Measurements from ENCODE around the gene SPINK2.

Gene SPINK2

DNA sequence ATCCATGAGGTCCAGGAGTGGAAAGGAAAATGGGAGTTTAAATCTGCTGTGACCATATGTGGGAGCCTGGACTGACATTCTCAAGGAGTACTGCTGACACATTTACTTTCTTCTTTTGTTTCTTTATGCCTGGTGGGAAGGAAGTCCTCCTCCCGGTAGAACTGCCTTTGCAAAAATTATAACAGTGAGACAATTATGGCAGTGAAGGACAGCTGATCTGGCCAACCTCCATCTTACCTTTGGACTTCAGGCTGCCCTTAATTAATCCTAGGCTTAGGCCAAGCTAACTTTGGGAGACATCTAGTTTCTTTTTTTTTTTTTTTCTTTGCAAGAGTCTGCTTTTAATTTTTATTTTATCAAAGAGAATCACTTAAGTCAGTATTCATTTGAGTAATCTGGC is 61.3 kb downstream of the SPINK2 start:
- ChIA-PET CTCF (interaction anchor here (1.1 to 1.3 kb wide), 2 partner anchors 10 to 40 kb away, joined by 3 to 4 read pairs; no protein-coding TSS in a partner anchor), POLR2A (no interaction called here)
- DNase-seq (ENCODE audit: extremely low spot score): no peak
- TF ChIP-seq, protein P1, sequence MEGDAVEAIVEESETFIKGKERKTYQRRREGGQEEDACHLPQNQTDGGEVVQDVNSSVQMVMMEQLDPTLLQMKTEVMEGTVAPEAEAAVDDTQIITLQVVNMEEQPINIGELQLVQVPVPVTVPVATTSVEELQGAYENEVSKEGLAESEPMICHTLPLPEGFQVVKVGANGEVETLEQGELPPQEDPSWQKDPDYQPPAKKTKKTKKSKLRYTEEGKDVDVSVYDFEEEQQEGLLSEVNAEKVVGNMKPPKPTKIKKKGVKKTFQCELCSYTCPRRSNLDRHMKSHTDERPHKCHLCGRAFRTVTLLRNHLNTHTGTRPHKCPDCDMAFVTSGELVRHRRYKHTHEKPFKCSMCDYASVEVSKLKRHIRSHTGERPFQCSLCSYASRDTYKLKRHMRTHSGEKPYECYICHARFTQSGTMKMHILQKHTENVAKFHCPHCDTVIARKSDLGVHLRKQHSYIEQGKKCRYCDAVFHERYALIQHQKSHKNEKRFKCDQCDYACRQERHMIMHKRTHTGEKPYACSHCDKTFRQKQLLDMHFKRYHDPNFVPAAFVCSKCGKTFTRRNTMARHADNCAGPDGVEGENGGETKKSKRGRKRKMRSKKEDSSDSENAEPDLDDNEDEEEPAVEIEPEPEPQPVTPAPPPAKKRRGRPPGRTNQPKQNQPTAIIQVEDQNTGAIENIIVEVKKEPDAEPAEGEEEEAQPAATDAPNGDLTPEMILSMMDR (IDR thresholded peaks at IDR 0.05; ENCODE audit: control extremely low read depth, extremely low read depth, low read depth, missing control alignments): no peak
